Hypothalamus (tissue), 51 donors: ENCODE measurements around the gene RNFT2.

Experiments
- DNase-seq, 51 donors: peaks; one replicate each; lab custom pipeline; 2025; lab: John Stamatoyannopoulos, UW

The RNFT2 gene

DNA sequence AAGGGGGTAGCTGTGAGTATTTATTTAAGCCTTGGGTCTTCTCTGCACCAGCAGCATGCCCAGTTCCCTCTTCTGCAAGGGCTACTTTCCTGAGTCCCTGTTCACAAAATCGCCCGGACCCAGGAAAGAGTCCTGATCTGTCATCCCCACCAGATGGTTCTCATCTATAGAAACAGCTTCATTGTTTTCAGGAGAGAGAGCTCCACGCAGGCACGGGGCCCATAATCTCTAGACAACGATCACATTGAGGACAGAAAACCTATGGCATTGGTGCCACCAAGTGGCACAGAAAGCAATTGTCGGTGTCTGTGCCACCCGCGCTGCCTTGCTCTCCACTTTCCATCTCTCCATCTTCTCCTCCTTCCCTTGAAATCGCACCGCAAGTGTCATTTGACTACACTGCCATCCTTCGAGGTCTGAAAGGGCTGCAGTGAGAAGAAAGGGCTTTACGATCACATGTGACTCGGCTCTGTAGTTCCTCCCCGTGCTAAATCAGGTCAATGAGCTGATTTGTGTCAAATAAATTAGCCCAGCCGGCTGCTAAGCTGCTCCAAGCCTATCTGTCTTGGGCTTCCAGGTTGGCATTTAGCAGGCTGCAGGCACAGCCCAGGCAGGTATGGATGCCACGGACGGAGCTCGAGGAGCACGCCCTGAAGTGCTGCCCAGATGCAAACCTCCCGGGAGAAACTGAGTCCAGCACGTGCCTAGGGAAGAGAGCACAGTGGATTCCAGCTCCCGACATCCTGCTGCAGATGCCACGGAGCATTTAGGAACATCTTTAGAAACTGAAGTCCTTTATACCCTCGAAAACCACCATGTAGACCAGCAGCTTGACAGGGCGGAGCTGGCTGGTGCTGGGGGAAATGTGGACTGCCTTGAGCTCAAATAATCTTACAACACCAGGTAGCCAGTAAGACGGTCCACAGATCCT, 29.0 kb upstream of the RNFT2 start:
- DNase-seq: peak in 48 of 51 donors; percentile 10 to 94 (median 70)

GRCh38 chr12:116709768-116710167, 28.3 kb upstream of the RNFT2 start:
- no peak for DNase-seq

DNA sequence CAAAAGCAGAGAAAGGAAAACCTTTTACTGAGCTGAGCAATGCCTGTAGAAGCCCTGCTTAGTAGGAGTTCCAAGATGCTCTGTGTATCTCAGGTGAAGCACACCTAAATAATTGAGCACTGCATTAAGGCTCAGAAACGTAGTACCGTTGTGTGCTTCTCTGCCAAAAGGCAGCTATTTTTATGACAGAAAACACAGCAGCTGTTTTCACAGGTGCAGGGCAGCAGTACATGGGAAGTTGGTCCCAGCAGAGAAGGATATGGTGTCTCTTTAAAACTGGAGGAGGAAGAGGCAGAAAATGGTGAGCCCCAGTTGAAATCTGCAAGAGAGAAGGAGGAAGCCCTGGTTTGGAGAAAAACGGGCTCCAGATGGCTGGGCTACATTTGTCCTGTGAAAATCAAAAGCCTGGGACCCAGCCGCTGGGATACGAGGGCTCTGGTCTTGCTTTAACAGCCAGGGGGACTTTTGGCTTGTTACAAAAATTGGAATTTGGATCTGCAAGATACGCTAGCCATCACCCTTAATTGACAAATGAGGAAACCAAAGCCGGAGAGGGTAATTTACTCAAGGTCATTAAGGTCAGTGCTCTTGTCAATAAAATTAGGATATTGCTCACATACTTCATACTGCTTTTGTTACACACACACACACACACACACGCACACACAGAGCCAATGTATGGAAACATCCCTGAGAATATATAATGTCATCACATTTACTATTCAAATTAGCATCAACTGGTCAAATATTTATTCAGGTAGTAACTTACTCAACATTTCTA, 27.6 kb upstream of the RNFT2 start:
- no peak for DNase-seq

GRCh38 chr12:116712458-116713303, 25.4 kb upstream of the RNFT2 start:
- no peak for DNase-seq

- no peak for DNase-seq
These were observed 24.6 kb upstream of the RNFT2 start for GRCh38 chr12:116713527-116713926.

- DNase-seq: no peak
These were observed 23.9 kb upstream of the RNFT2 start for GRCh38 chr12:116714175-116714574.

DNA sequence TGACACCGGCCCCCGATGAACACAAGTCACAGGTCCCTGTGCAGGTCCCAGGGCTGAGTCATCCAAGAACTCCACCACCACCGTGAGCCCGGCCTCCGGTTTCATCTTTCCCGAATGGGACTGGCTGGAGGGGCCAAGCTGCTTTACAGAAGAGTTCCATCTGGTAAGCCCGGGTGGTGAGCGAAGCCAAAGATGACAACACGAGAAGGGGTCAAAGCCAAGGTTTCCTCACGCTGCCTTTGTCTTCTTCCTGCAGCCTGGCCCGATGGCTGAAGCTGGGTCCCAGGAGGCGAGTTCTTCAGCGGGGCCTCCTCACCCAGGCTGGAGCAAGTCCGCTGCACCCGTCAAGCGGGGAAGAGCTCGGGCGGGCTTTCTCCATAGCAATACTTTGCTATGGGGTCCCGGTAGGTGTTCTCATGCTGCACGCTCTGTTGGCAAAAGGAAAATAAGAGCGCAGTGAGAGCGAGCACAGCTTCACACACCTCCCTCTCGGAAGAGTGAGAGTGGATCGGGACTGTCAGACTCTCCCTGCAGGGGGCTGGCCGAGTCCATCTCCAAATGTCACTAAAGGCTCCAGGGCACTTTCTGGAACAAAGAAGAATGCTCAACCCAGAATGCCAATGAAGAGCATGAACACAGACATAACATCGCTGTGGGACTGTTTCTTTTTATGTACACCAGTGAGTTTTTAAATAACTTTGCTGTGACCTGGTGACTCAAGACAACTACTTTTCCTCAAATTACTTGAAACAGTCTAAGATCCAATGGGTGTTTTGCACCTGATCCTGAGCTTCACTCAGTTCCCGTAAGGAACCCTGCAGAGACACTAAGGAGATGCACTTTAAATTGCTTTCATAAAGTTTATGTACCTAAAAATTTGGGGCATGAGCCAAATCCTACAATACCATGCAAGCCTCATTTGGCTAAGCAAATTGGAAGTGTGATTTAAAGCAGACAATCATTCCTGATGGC, 20.4 kb upstream of the RNFT2 start:
- peak in 37 of 51 donors; percentile 6 to 74 (median 40) for DNase-seq

DNA sequence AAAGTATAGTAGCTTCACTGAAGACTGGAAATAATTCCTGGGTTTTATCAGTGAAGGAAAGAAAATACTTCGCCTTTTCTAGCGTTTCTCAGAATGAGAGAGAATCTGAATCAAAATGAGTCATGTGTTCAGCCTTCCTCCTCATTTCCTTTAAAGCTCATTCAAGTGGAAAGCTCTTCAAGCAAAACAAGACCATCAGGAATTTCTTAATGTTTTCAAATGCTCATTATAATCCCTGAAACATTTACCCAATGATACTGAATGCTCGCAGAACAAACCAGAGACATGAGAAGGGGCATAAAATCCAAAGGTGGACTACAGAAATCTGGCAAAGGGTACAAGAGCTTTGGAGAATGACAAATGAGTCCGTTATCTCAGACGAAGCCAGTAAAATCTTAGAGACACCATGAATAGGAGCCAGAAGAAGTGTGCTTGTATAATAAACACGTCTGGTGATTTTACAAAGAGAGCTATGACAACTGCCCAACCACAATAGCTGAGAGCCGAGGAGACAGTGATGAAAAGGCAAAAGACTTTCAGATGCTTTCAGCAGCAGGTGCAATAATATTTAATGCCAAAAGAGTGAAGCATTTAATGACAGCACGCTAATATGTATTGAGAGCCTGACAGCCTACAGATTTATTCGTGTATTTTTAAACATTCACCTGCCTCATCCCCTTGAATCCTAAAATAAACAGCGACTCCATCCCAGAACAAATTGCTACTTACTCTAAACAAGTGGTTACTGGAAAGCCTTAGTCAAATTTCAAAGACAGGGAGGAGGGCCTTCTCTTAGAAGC, 19.3 kb upstream of the RNFT2 start:
- peak in 1 of 51 donors; percentile 53 for DNase-seq

GRCh38 chr12:116719731-116720528, 18.2 kb upstream of the RNFT2 start:
- peak in 3 of 51 donors; percentile 10 to 51 (median 10) for DNase-seq

- DNase-seq: no peak
These were observed 15.9 kb upstream of the RNFT2 start for GRCh38 chr12:116722245-116722644.

- no peak for DNase-seq
These were observed 11.4 kb upstream of the RNFT2 start for GRCh38 chr12:116726694-116727093.

DNA sequence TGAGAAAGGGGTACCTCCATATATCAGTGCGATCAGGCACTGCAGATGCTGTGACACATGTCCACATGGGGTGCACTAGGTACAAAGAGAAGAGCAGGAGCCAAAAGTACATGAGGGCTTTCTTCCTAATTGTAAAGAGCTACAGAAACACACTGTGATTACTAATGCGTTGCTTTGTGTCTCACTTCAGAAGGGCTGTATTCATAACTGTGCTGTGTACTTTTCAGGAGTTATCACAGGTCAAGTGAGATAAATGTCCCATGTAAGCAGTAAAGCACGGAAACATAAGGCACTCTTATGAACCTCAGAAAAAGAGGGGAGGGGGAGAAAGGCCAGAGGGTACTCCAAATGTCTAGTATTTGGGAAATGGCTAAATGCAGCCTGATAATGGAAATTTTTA, 10.9 kb upstream of the RNFT2 start:
- no peak for DNase-seq

DNA sequence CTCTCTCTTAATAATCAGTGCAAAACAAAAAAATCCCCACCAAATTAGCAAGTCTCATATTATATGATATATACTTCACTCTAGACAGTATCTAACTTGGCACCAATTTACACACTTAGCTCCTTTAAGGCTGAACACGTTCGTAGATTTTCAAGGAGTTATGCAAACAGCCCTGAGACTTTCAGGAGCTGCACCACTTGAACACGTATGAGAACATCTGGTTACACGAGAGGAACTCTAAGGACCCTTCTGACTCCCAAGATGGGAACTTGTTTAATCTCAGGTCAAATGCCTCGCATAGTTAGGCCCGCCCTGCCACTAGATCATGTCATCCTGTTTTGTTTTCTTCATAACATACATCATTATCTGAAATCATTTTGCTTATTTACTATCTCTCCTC, 10.2 kb upstream of the RNFT2 start:
- DNase-seq: no peak

GRCh38 chr12:116731801-116732200, 6.3 kb upstream of the RNFT2 start:
- no peak for DNase-seq

GRCh38 chr12:116734156-116734768, 3.9 kb upstream of the RNFT2 start:
- no peak for DNase-seq

DNA sequence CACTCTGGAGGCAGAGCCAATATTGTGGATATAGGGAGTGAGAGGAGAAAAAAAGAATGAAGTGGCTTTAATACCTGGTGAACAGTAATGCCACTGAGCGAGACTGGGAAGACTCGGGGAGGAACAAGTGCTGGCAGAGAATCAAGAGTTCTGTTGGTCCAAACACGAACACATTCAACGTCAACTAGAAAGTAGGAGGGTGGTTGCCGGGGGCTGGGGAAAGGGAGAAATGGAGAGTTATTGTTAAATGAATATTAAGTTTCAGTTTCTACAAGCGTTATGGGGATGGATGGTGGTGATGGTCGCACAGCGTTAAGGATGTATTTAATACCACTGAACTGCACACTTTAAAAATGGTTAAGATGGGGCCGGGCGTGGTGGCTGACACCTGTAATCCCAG, 3.0 kb upstream of the RNFT2 start:
- DNase-seq: no peak

GRCh38 chr12:116735951-116736599, 2.0 kb upstream of the RNFT2 start:
- DNase-seq: peak in 4 of 51 donors; percentile 9 to 32 (median 22)
